Astrocyte of the hippocampus (primary cell): ENCODE measurements around the gene ACOXL.
"Not testable (repeated sequence)": the region's sequence is repeated elsewhere in the genome, so short reads cannot be mapped to it uniquely, and the experiment has no call there.

ENCODE experiments used
- DNase-seq: peaks from one replicate; pipeline ENCODE4 v3.0.0; 2011; ENCODE audit warnings: low read depth, low spot score

The ACOXL gene

DNA sequence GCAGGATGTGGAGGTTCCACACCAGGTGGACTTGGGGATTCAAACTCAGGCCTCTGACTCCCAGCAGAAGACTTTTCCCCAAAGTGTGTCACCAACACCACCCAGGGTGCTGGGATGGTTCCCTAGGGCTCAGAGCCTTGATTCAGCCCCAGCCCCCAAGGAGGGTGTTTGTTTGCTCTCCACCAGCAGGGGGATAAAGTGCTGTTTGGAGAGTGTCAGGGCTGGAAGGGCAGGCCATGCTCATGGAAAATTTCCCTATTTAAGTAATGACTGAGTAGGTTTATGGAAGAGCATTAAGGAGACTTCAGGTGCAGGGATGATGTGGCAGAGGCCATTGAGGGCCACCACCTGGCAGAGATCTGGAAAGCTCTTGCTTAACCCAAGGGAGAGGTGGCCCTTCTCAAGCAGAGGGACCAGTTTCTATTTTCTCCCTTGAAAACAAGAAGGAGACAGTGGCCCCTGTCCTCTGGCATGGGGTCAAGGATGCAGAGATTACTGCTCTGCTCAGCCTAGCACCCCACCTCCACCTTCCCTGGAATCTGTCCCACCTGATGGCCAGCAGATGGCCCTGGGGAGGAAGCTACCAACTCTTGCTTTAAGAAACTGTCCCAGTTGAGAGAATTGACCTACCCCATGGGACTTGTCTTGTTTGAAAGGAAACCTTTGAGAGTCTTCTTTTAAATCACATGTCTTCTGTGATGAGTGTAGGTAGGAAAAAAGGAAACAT lies 122.1 kb downstream of the ACOXL start:
- DNase-seq = no peak

DNA sequence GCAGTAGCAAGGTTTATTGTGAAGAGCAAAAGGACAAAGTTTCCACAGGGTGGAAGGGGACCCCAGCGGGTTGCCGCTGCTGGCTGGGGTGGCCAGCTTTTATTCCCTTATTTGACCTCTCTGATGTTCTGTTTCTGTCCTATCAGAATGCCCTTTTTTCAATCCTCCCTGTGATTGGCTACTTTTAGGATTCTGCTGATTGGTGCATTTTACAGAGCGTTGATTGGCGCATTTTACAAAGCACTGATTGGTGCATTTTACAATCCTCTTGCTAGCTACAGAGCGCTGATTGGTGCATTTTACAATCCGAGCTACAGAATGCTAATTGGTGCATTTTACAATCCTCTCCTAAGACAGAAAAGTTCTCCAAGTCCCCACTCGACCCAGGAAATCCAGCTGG lies 123.5 kb downstream of the ACOXL start:
- DNase-seq = not testable (repeated sequence)

DNA sequence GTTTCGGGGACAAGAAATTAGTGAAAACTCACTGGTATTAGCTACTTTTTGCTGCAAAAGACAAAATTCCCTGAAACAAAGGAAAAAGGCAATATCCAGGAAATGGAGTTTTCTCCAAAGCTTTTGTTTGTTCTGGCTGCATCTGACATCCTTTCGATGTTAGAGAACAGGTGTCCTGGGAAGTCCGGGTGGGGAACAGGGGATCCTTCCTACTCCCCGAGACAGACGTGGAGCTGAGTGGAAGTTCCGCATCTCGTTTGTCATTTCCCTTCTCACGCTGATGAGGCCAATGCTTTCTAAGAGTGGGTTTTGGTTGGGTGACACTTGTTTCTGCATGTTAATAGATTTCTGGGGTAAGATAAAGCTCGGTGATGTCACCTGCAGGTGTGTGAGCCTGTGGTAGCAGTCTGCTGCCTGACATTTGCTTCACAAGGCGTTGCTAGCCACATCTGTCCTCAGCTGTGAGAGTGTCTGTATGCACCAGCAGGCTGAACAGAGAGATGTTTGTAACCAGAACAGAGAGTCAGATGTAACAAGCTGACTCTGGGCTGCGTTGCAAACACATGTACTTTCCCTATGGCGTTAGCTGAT lies 125.9 kb downstream of the ACOXL start:
- no peak for DNase-seq

DNA sequence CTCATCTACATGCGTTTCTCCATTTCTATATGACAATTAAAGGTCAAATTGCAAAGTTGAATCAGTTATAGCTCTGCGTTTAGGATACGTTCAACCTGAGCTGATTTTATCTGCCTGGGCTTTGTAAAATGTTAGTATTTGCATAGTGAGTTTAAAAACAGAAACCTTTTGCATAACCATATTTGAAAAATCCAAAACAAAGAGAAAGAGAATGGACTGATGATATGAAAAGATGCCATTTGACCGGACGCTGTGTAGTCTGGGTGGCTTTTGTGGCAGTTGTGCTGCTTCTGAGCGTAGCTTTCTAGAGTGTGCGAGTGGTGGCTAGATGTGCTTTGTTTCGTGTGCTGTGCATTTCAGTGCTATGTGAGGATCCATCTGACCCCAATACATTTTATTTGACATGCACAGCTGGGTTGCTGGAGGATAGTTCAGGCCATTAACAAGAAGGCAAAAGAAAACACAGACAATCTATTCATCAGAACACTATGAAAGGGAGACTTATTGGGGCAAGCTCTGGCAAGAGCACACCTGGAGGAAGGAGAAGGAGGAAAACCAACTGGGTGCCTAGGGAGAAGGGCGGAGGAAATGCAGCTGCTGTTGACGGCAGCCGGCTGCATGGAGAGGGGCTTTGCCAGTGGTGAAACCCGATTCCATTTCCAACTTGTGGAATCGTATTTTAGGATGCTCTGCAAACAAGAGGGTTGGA lies 126.8 kb downstream of the ACOXL start:
- no peak for DNase-seq

DNA sequence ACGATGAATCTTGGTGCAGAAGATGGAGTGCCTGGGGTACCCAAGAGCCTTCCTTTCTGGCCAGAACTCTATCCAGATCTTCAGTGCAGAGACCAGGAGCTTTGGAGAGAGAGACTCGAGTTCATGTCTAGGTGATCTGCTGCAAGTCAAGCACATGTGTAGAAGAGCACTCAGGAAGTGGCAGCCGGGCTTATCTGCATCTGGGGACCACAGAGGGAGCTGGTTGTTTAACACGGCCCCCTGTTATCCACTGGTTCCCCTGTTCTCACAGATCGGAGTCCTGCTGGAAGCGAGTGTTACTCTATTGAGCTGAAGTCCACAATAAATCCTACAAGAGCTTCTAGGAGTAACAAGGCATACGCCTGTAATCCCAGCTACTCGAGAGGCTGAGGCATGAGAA lies 128.3 kb downstream of the ACOXL start:
- DNase-seq = no peak

DNA sequence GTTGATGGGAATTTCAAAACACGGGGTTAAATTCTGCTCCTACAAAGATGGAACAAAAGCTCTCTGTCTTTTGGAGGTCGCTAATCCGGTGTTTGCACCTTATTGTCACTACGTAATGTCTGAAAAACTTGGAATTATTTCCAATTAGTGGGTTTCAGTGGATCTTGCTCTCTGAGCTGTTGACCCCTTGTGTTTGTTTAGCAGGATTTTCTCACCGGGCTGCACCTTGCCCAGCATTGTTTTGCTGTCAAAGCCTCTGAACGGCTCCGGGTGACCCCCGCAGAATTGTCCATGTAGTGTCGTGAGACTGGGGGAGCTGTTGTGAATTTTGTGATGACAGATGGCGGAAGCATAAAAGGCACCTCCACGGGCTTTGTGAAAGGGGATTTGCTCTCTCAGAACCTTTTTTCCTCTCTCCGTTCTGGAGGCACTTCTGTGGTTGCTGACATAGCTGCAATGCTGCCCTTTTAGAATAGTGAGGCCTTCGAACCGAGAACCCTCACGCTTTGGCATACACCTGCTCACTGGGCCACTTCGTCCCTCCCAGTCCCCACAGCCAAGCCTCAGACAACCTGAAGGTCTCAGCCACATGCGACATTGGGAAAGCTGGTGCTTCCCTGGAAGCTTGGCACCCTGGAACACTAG lies 129.4 kb downstream of the ACOXL start:
- DNase-seq = no peak

DNA sequence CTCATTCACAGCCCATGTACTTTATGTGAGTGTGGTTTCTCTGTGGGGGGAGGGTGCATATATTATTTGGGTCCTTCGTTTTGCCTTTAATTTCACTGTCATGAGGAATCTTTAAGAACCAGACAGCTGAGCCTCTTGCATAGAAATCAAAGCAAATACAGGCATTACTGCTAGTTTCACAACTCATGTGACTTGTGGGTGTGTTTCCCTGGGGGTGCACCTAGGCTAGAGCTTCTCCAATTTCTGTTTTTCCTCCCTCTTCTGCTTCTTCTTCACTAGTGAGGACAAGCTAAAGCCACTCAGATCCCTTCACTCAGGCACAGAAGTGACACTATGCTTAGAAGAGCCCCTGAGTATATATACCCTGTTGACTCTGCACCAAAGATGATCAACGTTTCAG lies 131.4 kb downstream of the ACOXL start:
- no peak for DNase-seq

DNA sequence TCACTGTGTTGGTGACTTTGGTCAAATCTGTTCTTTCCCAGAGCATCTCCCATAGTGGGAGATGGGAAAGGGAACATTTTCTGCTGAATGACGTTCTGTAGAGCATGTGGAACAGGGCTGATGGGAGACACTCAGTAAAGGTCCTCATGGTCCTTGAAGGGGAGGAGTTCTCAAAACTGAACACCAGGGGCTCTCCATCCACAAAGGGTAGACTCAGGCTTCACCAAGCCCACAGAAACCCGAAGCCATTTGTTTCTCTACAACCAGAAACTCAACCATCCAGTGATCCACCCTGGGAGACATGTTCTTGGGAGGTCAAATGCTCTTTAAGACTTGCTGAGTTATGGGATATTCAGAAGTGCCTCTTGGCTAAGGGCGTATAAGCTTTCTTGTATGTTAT lies 131.8 kb downstream of the ACOXL start:
- no peak for DNase-seq

DNA sequence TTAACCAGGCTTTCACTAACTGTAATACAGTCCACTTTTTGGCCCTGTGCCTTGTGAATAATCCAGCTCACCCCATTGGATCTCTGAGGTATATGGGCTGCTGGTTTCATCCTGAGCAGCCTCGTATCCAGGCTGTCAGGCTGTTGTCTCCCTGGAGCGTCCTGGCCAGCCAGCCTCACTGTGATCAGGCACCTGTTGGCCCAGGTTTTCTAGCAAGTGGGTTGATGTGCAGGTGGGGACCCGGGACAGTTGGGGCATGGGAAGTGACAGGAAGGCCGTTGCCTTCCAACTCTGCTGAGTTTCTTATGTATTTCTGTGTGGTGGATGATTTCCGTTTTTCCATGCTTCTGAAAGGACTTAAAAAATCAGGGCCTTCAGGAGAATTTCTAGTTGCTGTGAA lies 132.4 kb downstream of the ACOXL start:
- no peak for DNase-seq

DNA sequence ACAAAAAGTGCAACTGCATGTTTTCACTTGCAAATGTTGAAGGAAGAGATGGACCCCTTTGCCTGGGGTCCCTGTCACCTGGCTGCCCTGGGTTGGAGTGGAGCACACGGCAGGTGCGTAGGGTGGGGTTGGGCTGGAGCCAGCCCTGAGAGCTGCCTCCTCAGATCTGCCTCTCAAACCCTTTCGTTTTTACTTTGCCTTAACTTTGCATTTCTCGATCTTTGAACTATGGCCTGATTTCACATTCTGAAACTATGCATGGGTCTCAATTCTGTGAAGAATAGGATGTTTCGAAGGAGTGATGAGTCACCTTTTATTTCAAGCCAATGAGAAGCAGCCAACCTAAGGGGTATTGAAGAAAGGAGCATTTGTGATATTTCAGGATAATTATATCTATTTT lies 132.8 kb downstream of the ACOXL start:
- DNase-seq = no peak

DNA sequence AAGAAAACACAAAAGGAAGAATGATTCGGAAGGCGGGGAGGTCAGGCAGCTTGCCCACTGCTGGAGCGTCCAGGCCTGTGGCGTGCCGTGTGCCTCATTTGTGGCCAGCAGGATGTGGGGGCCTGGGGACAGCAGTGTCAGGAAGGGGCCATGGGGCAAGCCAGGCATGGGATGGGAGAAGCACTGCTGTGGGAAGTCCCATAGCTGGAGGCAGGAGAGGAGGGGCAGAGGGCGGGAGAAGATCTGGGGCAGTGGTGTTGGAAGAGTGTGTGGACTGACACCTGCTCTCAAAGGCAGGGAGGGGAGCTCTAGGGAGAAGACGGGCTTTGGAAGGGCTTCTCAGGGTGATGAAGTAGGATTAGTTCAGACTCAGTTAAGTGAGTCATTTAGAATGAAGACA lies 133.7 kb downstream of the ACOXL start:
- no peak for DNase-seq

DNA sequence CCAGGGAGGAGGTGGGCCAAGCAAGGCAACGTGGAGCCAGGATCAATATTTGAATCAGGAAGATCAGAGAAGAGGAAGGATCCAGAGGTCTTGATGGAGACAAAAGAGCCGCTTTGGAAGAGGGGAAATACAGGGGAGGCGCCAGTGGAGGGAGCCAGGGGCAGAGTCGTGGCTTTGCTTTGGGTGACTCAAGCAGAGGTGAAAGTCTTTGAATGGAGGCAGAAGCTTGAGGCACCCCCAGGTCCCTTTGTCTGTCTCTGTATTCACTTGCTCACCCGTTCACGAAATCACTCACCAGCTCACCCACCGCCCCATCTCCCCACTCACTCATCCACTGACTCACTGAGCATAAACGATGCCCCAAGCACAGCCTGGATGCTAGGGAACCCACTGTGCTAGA lies 134.1 kb downstream of the ACOXL start:
- no peak for DNase-seq

DNA sequence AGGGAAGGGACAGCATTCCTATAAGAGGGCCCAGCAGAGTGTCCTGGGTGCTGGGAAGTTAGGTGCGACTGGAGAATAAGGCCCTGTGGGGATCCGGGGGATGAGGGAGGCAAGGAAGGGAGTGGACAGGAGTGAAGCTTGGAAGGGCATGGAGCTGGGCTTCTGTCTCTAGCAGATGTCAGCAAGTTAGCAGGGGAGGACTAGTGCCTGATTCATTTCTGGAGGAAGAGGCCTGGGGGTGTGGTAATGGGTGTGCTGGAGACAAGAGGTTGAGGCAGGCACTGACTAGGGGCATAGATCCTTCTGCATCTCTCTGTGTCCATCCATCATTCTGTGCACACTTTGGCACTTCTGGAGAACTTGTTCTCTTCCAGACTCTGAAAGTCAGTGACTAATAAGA lies 134.7 kb downstream of the ACOXL start:
- DNase-seq = no peak

DNA sequence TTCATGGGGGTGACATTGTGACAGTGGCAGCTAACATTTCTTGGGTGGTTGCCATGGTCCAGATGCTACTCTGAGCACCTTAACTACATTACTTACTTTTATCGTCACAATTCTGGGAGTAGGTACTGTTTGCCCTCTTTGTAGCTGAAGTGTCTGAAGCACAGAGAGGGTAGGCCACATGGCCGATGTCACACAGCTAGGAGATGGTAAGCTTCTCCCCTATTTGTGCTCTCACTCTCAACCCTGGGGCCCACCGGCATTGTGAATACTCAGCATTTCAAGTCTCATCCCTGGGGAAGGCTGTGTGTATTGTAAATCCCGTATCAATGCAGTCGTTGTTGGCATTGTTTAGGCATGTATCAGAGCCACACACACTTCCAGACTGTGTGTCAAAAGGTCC lies 136.6 kb downstream of the ACOXL start:
- no peak for DNase-seq

DNA sequence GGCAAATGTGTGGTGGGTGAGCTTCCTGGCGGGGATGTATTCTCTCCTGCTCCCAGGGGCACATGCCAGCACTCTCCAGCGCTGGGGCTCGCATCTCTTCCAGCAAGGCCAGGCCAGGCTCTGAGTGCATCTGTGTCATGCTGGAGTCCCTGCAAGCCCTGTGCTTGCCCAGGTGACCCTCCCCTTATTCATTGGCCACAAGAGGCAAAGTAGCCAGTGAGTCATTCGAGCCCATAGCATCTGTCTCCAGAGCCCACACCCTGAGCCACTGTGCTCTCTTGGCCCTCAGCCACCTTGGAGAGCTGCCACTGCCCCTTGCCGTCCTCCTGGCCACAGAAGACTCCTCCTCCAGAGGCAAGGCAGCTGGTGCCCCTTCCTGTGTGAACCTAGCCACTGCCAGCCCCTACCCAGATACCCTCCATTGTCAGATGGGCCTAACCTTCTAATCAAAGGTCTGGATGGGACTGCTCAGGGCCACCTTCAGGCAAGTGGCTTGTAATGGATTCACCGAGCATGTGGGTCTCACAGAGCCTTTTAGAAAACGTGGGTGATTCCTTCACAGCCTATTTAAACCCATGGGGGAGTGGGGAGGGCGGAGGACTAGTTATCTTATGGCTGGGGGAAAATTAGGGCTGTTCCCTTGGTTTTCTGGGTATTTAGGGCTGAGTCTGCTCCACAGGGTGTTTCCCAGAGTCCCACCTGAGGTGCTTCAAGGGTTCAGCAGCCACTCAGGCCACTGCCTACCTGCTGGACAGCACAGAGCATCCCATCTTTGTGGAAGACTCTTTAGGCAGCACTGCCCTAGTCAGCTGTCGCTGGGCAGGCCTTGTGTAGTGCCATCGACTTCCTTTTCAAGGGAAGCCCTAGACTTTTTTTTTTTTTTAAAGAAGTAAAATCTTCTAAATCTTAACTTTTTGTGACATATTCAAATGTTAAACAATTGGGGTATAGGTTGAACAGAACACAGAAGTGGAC lies 137.4 kb downstream of the ACOXL start:
- DNase-seq = peak; percentile 89

DNA sequence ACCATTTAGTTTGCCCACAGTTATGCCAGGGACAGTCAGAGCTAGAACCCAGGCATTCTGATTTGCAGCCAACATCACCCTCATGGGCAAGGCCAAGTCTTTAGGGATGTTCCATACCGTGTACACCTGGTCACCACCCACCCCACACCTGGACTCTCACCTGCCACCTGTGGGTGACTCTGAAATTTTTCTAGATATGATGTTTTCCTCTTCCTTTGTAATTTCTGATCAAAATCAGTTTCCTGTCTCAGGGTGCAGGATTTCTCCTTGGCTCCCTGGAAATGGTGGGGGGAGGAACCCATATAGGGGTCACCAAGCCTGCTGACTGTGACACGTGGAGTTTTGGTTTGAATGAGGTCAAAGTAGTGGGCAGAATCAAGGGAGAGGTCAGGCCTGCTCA lies 138.2 kb downstream of the ACOXL start:
- DNase-seq = no peak

DNA sequence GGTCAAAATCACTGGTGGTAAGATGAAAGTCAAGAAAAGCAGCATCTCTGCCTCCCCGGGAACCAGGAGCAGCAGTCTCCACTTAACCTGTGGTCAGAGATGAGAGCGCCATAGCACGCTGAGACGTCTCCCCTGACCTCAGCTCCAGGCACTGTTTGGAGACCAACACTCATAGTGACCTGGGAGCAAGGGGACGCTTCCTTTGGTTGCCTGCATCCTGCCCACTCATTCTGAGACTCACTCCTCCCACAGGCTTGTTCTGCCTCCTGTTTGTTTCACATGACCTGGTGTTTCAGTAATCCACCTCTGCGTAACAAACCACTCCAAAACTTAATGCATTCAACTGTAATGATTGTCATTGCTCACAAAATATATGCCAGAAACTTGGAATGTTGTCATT lies 139.3 kb downstream of the ACOXL start:
- no peak for DNase-seq

DNA sequence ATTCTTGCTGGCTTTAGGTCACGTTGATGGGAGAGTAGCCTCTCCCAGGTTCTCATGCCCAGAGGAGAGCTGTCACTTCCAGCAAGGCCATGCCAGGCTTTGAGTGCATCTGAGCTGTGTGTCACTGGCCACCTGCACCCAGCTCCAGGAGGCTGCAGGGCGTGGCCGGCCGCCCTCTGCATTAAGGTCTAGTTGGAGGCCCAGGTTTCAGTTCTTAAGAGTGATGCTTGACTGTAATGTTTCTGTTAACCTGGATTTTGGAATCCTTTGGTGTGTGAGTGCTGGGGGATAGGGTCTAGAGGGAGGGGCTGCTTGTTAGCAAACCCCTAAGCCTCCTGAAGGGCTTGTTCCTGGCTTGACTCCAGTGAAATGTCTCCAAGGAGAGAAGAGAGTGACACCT lies 140.1 kb downstream of the ACOXL start:
- DNase-seq = no peak

DNA sequence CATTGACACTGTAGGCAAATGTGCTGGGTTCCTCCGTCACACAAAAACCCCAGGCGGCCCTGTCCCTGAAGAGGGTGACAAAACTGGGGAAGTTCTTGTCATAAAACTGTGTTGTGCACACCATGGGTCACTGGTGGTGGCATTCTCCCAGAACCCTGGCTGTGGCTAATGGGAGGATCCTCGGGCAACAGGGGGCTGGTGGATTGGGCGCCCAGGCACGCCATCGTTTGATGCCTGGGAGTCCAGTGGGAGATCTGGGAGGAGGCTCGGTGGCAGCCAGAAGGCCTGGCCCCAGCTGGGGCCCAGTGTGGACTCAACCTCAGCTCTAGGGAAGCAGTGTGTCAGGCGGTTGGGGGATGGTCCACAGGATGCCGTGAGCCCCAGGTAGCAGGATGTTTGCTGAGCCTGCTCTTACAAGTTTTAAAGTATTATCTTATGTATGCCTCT lies 140.7 kb downstream of the ACOXL start:
- no peak for DNase-seq

DNA sequence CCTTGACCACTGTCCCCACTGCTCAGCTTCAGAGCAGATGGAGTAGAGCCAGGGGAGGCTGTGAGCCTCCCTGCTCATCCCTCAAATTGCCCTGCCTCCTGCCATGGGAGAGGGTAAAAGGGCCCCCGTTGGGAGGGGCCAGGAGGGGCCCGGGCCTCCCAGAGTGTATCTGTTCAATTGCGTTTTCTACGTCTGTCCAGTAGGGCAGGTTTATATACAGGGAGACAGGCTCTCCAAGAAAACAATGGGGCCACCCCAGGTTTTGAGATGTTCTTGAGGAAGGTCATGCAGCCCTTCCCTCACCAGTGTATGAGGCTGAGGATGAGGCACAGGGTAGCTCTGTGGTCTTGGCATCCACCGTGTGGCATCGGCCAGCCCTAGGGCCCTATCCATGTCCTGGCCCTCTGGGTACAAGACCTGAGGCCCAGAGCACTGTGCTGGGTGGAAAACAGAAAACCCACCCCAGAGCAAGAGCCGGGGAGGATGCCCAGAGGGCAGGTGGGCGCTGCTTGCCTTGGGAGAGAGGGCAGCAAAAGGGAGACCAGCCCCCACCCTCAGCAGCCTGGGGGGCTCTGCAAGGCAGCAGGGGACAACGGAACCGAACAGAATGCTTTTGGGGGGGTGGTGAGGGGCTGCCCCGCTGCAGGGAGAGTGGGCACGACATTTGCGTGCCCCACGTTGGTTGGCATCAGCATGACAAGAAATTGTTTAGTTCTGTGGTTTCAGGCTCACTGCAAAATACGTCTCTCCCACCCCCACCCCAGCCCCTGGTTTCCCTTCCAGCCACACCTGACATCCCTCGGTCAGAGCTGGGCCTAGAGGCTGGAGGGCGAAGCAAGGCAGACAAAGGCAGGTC lies 141.5 kb downstream of the ACOXL start:
- no peak for DNase-seq
